ENCODE data around the gene JAZF1. TPM values are rescaled to one million over a fixed set of nuclear protein-coding genes. Genes with fewer than 3 reads are reported as not detected.

Gene JAZF1
- total RNA-seq, 1 donor from 2014 or later: 33.8 TPM

DNA sequence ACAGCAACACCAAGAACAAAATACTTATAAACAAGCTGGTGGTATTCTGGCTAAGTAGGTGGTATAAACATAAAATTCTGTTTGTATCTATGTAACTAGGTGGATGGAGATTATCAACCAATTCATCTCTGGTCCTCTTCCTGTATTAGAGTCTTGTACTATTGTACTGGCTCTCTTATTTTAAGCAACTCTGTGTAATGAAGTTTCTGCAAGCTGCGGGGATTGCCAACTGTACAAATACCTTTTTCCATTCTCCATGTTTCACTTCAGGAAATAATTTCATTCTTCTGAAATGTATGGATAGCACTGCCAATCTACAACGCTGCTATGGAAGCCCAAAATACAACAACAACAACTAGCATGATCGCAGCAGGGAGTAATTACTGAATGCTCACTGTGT, 44.8 kb downstream of the JAZF1 start:
- Mint-ChIP-seq H3K9me3 (ENCODE audit: low read depth) (no peaks in the 10 kb centered on the region), H3K4me3 (ENCODE audit: unreplicated experiment) (no peak overlapping the region), H3K27me3 (ENCODE audit: low read depth) (no peaks in the 10 kb centered on the region), H3K36me3 (ENCODE audit: low read depth) (peaks cover 2% of the 10 kb centered on the region), H3K27ac (ENCODE audit: unreplicated experiment) (no peak overlapping the region), H3K4me1 (ENCODE audit: low read depth) (peaks cover 25% of the 10 kb centered on the region)
- TF ChIP-seq, protein P1, sequence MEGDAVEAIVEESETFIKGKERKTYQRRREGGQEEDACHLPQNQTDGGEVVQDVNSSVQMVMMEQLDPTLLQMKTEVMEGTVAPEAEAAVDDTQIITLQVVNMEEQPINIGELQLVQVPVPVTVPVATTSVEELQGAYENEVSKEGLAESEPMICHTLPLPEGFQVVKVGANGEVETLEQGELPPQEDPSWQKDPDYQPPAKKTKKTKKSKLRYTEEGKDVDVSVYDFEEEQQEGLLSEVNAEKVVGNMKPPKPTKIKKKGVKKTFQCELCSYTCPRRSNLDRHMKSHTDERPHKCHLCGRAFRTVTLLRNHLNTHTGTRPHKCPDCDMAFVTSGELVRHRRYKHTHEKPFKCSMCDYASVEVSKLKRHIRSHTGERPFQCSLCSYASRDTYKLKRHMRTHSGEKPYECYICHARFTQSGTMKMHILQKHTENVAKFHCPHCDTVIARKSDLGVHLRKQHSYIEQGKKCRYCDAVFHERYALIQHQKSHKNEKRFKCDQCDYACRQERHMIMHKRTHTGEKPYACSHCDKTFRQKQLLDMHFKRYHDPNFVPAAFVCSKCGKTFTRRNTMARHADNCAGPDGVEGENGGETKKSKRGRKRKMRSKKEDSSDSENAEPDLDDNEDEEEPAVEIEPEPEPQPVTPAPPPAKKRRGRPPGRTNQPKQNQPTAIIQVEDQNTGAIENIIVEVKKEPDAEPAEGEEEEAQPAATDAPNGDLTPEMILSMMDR (IDR thresholded peaks at IDR 0.05): no peak
- no peak for DNase-seq (ENCODE audit: low spot score)

GRCh38 chr7:28135315-28135714, 45.3 kb downstream of the JAZF1 start:
- no peaks in the 10 kb centered on the region for H3K27me3 Mint-ChIP-seq (ENCODE audit: low read depth)
- peaks cover 2% of the 10 kb centered on the region for H3K36me3 Mint-ChIP-seq (ENCODE audit: low read depth)
- H3K4me3 Mint-ChIP-seq (ENCODE audit: unreplicated experiment): no peak overlapping the region
- no peaks in the 10 kb centered on the region for H3K9me3 Mint-ChIP-seq (ENCODE audit: low read depth)
- no peak overlapping the region for H3K27ac Mint-ChIP-seq (ENCODE audit: unreplicated experiment)
- TF ChIP-seq, protein P1 (IDR thresholded peaks at IDR 0.05): no peak
- H3K4me1 Mint-ChIP-seq (ENCODE audit: low read depth): peaks cover 25% of the 10 kb centered on the region
- no peak for DNase-seq (ENCODE audit: low spot score)

DNA sequence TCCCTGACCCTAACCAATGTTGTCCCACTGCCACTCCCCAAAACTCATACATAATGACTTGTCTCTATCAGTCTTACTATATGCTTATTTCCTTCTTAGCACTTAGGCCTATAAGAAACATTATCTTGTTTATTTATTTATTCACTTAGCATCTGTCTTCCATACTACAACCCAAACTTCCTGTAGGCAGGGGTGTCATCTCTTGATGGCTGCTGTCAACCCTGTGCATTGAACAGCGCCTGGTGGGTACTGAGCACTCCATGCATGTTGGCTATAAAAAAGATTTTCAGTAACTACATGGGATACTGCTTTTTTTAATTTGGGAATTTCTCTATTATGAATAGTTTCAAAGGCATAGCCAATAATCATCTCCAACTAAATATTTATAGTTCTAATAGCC, 46.7 kb downstream of the JAZF1 start:
- Mint-ChIP-seq H3K27me3 (ENCODE audit: low read depth) (no peaks in the 10 kb centered on the region), H3K9me3 (ENCODE audit: low read depth) (no peaks in the 10 kb centered on the region), H3K4me1 (ENCODE audit: low read depth) (peaks cover 31% of the 10 kb centered on the region), H3K27ac (ENCODE audit: unreplicated experiment) (no peak overlapping the region), H3K4me3 (ENCODE audit: unreplicated experiment) (no peak overlapping the region), H3K36me3 (ENCODE audit: low read depth) (peaks cover 2% of the 10 kb centered on the region)
- DNase-seq (ENCODE audit: low spot score): no peak
- TF ChIP-seq, protein P1 (IDR thresholded peaks at IDR 0.05): no peak

GRCh38 chr7:28132959-28133870, 47.4 kb downstream of the JAZF1 start:
- no peak overlapping the region for H3K27ac Mint-ChIP-seq (ENCODE audit: unreplicated experiment)
- no peak overlapping the region for H3K4me3 Mint-ChIP-seq (ENCODE audit: unreplicated experiment)
- no peaks in the 10 kb centered on the region for H3K9me3 Mint-ChIP-seq (ENCODE audit: low read depth)
- H3K27me3 Mint-ChIP-seq (ENCODE audit: low read depth): no peaks in the 10 kb centered on the region
- peaks cover 38% of the 10 kb centered on the region for H3K4me1 Mint-ChIP-seq (ENCODE audit: low read depth)
- TF ChIP-seq, protein P1 (IDR thresholded peaks at IDR 0.05): no peak
- DNase-seq (ENCODE audit: low spot score): no peak
- peaks cover 2% of the 10 kb centered on the region for H3K36me3 Mint-ChIP-seq (ENCODE audit: low read depth)

GRCh38 chr7:28130277-28130676, 50.3 kb downstream of the JAZF1 start:
- no peaks in the 10 kb centered on the region for H3K36me3 Mint-ChIP-seq (ENCODE audit: low read depth)
- no peaks in the 10 kb centered on the region for H3K27me3 Mint-ChIP-seq (ENCODE audit: low read depth)
- no peaks in the 10 kb centered on the region for H3K9me3 Mint-ChIP-seq (ENCODE audit: low read depth)
- peaks cover 62% of the 10 kb centered on the region for H3K4me1 Mint-ChIP-seq (ENCODE audit: low read depth)
- no peak overlapping the region for H3K4me3 Mint-ChIP-seq (ENCODE audit: unreplicated experiment)
- DNase-seq (ENCODE audit: low spot score): no peak
- H3K27ac Mint-ChIP-seq (ENCODE audit: unreplicated experiment): peak overlapping the region; percentile 29
- TF ChIP-seq, protein P1 (IDR thresholded peaks at IDR 0.05): no peak

Measured in chondrocyte (in vitro differentiated cells).